Skeletal muscle cell (primary cell): ENCODE data around the gene ZNF438.
"Not testable (repeated sequence)": the region's sequence is repeated elsewhere in the genome, so short reads cannot be mapped to it uniquely, and the experiment has no call there.

Experiments
- DNase-seq: peaks from one replicate; pipeline ENCODE4 v3.0.0-alpha.2; 2010; ENCODE audit warnings: low read depth
- H3K4me3 ChIP-seq: 2 replicates; pipeline ENCODE4 v1.5.1; 2011; ENCODE audit warnings: low read depth, mild to moderate bottlenecking, control low read depth, low read length, moderate library complexity

Gene ZNF438

DNA sequence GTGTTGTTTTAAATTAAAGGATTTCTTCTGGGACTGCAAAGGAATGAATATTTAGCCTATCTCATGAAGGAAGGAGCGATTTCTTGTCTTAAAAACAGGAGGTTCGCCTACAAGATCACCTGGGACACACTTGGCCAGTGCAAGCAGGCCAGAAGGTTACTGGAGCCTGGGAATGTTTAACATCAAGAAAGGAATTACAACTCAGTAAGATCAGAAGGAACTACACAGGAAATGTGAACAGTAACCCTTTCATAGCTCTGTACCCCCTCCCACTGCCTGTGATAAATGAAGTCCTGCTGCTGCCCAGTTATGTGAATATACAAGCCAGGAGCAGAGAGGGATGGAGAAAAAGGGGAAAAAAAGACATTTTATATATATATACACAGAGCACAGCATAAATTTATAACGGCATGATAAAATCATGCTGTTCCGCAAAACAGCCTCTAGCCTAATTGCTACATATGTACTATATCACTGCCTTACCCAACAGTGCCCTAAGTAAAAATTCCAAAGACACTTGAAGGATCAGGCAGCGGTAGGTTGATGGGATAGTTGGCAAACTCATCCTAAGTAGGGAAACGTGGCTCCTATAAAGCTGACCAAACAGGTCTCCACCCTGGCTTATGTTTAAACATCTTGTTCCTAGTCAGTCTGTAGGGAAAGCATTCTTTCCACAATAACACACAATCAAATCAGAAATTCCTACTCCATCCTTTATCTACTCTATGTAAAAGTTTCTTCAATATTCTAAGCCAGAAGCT is 63.8 kb downstream of the ZNF438 start:
- H3K4me3 ChIP-seq, result no peak overlapping the region
- DNase-seq, result no peak

DNA sequence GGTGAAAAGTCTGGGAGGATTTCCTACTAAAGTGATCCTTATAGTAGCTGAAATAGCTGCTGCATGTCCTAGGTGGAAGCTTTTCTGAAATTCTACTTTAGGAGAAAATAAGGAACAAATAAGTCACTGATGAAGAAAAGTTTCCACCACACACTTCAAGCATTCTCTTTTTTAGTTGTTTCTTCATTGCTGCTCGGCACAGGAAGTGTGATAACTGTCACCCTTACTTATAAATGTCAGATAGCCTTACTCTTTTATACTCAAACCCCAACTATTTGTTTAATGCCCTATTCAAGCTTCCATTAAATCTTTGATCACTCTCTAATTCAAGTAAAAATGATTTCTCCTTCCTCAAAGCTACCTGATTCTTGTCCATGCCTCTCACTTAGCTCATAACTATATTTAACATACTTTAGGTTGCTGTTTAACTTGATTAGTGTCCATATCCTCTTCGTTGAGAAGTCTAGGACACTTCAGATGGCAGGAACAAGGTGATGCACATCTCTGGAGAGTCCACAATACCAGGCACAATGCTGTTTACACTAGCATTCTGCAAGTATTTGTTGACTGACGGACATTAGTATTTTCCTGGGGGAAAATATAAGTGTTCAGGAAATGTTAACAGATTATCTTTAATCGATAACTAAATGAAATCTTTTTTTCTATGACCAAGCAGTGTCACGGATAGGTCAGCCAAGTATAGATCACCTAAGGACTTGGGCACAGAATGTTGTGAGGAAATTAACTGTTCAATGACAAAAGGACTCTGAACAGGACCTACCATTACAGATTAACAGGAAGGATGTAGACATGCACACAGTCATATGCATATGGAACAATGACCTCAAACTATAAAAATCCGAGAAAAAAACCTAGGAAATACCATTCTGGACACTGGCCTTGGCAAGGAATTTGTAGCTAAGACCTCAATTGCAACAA is 67.4 kb downstream of the ZNF438 start:
- no peak overlapping the region for H3K4me3 ChIP-seq
- DNase-seq, result no peak

GRCh38 chr10:30962522-30962921 is 69.1 kb downstream of the ZNF438 start:
- DNase-seq, result no peak
- no peak overlapping the region for H3K4me3 ChIP-seq

GRCh38 chr10:30959836-30960210 is 71.8 kb downstream of the ZNF438 start:
- DNase-seq, result no peak
- H3K4me3 ChIP-seq, result no peak overlapping the region

DNA sequence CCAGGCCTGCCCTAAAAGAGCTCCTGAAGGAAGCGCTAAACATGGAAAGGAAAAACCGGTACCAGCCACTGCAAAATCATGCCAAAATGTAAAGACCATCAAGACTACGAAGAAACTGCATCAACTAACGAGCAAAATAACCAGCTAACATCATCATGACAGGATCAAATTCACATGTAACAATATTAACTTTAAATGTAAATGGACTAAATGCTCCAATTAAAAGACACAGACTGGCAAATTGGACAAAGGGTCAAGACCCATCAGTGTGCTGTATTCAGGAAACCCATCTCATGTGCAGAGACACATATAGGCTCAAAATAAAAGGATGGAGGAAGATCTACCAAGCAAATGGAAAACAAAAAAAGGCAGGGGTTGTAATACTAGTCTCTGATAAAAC is 82.4 kb downstream of the ZNF438 start:
- not testable (repeated sequence) for H3K4me3 ChIP-seq, DNase-seq

- no peak overlapping the region for H3K4me3 ChIP-seq
- DNase-seq, result no peak
Measured at GRCh38 chr10:30944005-30944404, 87.7 kb downstream of the ZNF438 start.

DNA sequence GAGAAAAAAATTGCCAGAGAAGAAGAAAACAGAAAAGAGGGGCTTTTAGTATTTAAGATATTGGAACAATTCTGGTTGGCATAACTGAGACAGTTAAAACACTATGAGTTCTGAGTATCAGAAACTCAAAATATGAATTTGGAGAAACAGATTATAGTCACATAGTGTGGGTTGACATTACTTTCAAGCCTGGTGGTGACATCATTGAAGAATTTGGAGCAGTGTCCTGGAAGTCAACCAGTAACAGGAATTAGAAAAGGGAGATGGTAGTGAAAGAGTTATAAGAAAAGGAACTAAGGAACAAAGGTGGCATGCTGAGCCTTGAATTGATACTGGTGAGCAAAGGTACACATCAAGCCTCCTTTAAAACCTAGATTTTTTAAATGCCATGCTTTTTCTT is 88.2 kb downstream of the ZNF438 start:
- no peak overlapping the region for H3K4me3 ChIP-seq
- no peak for DNase-seq

GRCh38 chr10:30940256-30940655 is 91.4 kb downstream of the ZNF438 start:
- no peak for DNase-seq
- no peak overlapping the region for H3K4me3 ChIP-seq

- no peak overlapping the region for H3K4me3 ChIP-seq
- DNase-seq, result no peak
Measured at GRCh38 chr10:30939643-30940251, 91.9 kb downstream of the ZNF438 start.

GRCh38 chr10:30935078-30935477 is 96.6 kb downstream of the ZNF438 start:
- no peak for DNase-seq
- H3K4me3 ChIP-seq, result no peak overlapping the region

GRCh38 chr10:30931094-30931493 is 100.6 kb downstream of the ZNF438 start:
- H3K4me3 ChIP-seq, result no peak overlapping the region
- DNase-seq, result no peak

- H3K4me3 ChIP-seq, result no peak overlapping the region
- DNase-seq, result no peak
Measured at GRCh38 chr10:30929901-30930520, 101.7 kb downstream of the ZNF438 start.

- not testable (repeated sequence) for DNase-seq, H3K4me3 ChIP-seq
Measured at GRCh38 chr10:30929311-30929729, 102.3 kb downstream of the ZNF438 start.

GRCh38 chr10:30928742-30929141 is 102.9 kb downstream of the ZNF438 start:
- H3K4me3 ChIP-seq, result no peak overlapping the region
- DNase-seq, result no peak

- no peak overlapping the region for H3K4me3 ChIP-seq
- no peak for DNase-seq
Measured at GRCh38 chr10:30918651-30919050, 113.0 kb downstream of the ZNF438 start.

DNA sequence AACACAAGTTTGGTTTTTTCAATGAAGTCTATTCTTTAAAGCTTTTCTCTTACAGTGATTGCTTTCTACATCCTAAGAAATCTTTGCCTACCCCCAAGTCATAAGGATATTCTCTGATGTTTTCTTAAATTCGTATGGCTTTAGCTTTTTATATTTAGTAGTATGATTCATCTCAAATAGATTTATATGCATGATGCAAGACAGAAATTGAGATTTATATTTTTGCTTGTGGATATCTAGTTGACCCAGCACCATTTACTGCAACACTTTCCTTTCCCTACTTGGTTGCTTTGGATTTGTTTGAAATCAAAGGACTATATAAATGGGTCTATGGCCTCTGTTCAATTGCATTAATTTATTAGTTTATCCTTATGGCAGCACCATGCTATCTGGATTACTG is 113.9 kb downstream of the ZNF438 start:
- peak; percentile 7 for DNase-seq
- no peak overlapping the region for H3K4me3 ChIP-seq

- H3K4me3 ChIP-seq, result no peak overlapping the region
- DNase-seq, result no peak
Measured at GRCh38 chr10:30917067-30917466, 114.6 kb downstream of the ZNF438 start.

- peak; percentile 45 for DNase-seq
- no peak overlapping the region for H3K4me3 ChIP-seq
Measured at GRCh38 chr10:30915146-30915545, 116.5 kb downstream of the ZNF438 start.

- DNase-seq, result no peak
- no peak overlapping the region for H3K4me3 ChIP-seq
Measured at GRCh38 chr10:30911303-30911863, 120.3 kb downstream of the ZNF438 start.
